HPDE6-E6E7 (cell line): ENCODE data around the gene GYPC.

ENCODE experiments used
- DNase-seq: peaks from one replicate; pipeline ENCODE4 v3.0.0; 2011; ENCODE audit warnings: missing footprints; ENCODE audit errors: extremely low spot score

GYPC gene

GRCh38 chr2:126731353-126731752 lies 75.4 kb downstream of the GYPC start:
- no peak for DNase-seq

GRCh38 chr2:126732682-126733245 lies 76.8 kb downstream of the GYPC start:
- DNase-seq, result no peak

GRCh38 chr2:126733795-126734194 lies 77.8 kb downstream of the GYPC start:
- no peak for DNase-seq

GRCh38 chr2:126736133-126736874 lies 80.3 kb downstream of the GYPC start:
- no peak for DNase-seq

GRCh38 chr2:126739141-126739540 lies 83.2 kb downstream of the GYPC start:
- DNase-seq, result no peak

GRCh38 chr2:126744640-126745039 lies 88.7 kb downstream of the GYPC start:
- DNase-seq, result no peak
